ENCODE results near the gene NDST4.

Gene NDST4

DNA sequence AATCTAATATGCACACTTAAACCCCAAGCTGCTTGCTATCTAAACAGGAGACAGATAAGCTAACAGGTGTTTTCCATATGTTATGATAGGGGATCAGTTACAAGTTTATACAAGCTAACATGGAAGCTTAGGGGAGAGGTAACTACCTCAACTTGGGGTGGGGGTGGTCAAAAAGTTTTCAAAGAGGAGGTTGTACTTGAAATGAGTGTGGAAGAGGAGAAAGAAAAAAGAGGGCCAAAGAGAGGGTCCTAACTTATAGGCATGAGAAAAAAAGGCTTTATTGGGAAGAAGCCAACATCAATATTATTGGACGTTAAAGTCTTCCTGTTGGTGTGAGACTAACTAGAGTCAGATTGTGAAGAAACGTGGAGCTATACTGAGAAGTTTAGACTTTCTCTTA is 205.9 kb downstream of the NDST4 start:
- DNase-seq (ENCODE audit: low read depth in 3 of 3), result no peak

DNA sequence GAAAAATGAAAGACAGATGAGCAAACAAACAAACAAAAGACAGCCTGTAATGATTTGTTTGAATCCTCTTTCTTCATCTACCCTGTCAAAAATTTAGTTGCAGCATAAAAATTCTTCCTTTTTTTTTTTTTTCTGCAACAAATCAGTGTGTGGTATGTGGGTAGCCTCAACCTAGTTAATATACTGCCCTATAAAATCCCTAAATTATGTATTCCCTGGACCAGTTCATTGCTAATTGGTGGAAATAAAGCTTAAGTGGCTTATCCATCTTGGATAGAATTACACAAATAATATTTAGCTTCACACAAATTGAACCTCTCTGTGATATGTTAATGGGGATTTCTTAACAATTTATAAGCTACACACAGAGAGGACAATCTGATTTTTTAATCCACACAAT is 208.4 kb downstream of the NDST4 start:
- no peak for DNase-seq (ENCODE audit: low read depth in 3 of 3)

DNA sequence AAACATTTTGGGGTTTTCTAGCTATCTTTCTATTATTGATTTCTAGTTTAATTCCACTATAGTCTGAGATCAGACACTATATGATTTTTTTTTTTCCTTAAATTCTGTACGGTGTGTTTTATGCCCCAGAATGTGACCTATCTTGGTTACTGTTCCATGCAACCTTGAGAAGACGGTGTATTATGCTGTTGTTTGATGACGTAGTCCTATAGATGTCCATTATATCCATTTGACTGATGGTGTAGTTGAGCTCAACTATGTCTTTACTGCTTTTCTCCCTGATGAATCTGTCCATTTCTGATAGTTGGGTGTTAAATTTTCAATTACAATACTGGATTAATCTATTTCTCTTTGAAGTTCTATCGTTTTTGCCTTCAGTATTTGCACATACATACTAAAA is 212.5 kb downstream of the NDST4 start:
- no peak for DNase-seq (ENCODE audit: low read depth in 3 of 3)

DNA sequence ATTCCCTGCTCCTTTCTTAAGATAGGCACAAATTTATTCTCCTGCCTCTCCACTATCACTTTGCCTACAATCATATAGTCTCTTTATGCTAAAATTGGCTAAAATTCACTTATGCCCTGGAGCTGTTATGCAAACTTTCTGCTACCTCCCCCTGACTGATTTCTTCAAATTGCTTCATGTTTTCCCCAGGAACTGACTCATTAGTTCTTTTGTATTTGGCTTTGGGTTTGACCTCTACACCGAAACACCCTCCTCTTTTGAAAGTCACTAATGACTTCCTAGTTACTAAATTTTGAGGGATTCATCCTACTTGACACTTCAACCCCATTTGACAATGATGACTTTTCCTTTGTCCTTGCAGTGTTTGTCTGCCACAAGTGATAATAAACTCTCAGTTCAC is 222.6 kb downstream of the NDST4 start:
- no peak for DNase-seq (ENCODE audit: low read depth in 3 of 3)

DNA sequence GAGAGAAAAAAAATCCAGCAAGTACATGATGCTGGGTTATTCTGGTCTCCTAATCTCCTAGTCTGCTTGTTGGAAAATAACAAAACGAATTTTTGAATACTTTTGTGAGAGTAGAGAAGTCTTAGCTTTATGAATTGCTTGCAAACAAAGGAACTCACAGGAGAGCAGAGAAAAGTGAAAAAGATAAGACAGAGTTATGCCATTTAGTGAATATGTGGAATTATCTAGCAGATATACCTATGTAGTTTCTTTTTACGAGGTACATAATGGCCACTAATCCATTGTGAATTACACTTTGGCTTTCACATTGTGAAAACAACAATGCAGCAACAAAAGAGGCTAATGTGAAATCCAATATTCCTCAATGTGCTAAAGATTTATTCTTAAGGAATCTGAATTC is 226.7 kb downstream of the NDST4 start:
- DNase-seq (ENCODE audit: low read depth in 3 of 3), result no peak

DNA sequence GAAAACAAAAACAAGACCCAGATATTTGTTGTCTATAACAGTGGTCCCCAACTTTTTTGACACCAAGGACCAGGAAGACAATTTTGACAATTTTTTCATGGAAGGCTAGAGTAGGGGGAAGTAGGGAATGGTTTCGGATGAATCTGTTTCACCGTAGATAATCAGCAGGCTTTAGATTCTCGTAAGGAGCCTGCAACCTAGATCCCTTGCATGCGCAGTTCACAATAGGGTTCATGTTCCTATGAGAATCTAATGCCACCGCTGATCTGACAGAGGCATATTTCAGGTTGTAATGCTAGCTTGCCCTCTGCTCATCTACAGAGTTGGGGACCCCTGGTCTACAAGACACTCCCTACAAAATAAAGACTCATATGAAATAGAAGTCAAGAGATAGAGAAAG is 229.8 kb downstream of the NDST4 start:
- DNase-seq (ENCODE audit: low read depth in 3 of 3), result no peak

DNA sequence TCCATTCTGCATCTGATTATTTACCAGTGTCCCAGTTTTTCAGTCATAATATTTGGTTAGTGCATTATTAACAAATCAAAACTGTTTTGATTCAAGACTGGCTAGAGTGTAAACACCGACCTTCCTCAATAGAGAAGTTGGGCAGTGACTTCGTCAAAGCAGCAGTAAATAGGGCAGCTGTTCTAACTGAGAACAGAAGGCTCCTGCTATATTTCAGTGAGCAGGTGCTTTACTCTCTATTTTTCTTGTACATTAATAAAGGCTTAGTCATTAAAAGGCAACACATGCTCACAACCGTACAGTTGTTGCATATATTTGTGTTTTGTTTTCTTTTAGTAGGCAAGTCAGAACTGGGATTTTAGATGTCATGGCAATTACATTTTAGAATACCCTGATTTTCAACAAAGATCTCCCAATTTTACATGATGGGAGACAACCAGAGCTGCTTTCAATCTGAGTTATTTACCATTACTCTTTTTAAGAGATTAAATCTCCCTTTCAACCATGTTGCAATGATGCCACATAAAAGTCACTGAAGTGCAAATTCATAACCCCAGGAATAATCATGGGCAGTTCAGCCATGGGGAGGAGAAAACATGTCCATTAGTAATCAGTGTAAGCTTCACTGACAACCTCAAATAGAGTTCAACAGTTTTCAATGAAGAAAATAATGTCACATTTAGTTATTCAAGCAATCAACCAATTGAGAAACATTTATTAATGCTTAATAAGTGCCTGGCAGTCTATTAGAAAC is 233.3 kb downstream of the NDST4 start:
- DNase-seq (ENCODE audit: low read depth in 3 of 3), result no peak

DNA sequence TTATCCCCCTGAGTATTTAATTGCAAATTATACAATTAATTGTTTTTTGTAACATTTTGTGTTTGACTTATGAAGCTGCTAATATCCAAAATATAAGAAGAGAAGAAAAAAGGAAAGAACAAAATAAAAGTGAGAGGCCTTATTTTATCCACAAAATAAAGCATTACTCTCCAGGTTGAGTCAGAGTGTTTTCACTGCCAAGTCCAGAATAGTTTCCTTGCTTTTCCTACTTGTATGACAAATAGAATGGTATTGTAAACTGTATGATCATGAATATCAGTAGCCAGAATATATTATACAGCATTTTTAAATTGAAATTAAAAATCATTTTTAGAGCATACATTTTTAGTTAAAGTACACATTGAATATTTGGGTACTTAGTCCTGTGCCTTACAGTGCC is 237.8 kb downstream of the NDST4 start:
- DNase-seq (ENCODE audit: low read depth in 3 of 3), result no peak

DNA sequence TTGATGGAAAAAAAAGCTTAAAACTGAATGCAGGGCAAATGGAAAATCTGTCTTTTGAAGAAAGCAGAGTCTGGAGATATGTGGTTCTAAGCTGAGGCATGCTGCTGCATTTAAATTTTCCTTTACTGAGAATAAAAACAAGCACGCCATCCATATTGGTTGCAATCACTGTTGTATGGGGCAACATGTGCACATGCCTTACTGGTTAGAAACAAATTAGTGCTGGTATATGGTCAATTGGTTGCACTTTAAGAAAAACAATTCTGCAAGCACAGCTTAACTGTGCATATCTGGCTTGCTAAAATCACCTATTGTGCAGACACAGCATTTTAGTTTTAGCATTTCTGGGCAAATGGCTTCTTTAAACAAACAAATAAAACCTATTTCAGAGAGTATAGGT is 239.1 kb downstream of the NDST4 start:
- DNase-seq (ENCODE audit: low read depth in 3 of 3), result no peak

DNA sequence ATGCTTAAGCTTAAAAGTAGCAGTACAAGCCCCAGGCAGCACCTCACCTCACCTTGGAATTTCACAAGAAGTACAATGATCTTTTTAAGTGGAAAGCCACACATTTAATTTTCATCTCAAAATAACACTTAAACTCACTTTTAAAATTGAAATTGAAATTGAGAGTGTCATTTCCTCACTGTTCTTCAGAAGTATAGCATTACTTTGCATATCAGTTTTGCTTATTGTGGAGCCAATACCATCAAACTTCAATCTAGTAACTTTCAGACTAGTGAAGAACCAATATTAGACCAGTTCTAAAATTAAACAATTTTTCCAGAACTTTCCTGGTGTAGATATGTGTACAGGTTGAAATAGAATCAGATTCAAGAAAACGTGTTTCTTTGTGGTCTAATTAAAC is 242.4 kb downstream of the NDST4 start:
- no peak for DNase-seq (ENCODE audit: low read depth in 3 of 3)

DNA sequence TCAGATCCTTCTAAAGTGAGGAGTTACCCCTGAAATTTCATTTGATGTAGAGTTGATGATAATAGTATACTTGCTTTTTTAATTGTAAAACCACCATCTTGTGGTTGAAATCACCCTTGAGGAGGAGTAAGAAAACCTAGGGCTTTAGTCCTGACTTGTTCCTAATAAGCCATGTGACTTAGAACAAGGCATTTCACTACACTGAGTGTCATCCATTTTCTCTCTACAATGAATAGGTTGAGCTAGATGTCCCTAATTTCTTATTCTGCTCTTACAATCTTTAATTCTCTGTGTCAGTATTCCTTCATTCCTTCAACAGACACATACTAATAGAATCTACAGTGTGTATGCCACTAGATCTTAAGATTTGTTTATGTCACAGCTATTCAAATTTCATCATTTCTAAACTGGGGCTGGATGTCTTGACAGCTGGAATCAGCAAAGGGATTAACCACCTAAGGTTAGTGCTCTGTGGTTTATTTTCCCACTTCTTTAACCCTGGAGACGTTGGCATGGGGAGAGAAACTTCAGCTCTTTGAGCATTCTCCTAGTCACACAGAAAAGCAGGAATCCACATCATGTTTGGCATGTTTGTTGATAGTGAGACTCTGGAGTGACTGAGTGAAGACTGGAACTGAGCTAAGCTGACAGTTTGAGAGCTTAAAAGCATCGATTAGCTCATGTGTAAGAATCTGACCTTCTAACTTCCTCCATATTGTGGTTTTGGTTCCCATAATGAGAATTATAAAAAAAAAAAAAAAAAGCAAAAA is 246.3 kb downstream of the NDST4 start:
- DNase-seq (ENCODE audit: low read depth in 3 of 3), result no peak

DNA sequence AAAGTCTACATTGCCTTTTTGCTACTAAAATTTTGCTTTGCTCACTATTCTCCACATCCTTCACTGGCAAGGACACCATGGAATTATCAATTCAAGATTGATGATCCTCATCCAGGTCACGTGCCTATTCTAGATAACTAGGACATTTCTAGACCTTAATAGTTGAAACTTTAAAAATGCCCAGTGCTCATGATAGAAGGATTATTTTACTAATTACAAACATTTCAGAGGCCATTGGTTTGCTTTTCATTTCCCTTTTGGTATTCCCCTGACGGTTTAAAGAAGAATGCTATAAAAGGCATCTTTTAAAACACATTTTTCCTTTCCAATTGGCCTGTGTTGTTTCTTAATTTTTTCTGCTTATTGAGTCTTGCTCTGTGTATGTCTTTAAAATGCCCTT is 249.4 kb downstream of the NDST4 start:
- no peak for DNase-seq (ENCODE audit: low read depth in 3 of 3)

DNA sequence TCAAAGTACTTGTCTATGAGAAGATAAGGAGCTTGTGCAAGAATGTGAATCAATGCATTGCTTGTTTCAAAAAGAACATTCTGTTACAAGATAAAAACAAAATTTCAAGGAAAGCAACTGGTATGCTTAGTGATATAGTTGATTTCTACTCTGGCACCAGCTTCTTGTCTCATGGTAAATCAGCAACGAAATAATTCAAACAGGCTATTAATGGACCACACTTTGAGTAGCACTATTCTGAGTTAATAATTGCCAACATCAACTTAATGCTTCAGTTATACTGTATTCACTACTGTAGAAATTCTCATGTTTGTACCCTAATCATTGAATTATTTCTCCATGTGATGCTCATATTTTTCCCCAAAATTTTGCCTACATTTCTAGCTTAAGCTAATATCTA is 252.6 kb downstream of the NDST4 start:
- DNase-seq (ENCODE audit: low read depth in 3 of 3), result no peak

DNA sequence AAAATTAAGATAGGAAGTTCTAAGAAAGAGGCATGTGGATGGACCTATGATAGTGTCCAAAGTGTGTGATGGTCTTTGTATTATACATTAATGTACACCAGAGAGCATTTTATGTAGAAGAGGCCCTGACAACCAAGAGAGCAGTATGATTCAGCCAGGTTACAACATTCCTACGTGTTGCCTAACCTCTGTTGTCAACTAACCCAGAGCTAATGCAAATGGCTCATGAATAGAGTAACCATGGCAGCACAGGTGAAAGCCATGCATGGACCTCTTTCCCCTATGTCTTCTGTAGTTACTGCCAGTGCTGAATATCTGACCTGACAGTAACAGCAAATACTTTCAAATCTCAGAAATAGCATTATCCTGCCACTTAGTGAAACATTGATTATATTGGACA is 255.6 kb downstream of the NDST4 start:
- DNase-seq (ENCODE audit: low read depth in 3 of 3), result no peak

DNA sequence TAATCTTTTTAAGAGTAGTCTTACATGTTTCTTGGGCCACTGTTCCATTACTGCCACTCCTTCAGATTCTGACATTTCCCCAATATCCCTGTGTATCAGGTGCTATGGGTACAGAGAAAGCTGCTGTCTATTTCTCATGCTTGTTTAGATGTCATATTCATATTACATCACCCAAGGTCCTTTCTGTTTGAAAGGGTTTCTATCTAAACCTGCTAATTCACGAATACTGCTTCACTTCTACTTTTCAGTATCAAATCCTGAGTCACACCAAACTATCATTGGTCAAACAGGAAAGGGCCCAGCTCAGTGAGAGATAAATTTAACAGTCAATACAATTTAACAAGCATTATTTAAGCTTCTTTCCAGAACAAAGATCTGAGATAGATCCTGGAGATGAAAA is 273.4 kb downstream of the NDST4 start:
- DNase-seq (ENCODE audit: low read depth in 3 of 3), result no peak

DNA sequence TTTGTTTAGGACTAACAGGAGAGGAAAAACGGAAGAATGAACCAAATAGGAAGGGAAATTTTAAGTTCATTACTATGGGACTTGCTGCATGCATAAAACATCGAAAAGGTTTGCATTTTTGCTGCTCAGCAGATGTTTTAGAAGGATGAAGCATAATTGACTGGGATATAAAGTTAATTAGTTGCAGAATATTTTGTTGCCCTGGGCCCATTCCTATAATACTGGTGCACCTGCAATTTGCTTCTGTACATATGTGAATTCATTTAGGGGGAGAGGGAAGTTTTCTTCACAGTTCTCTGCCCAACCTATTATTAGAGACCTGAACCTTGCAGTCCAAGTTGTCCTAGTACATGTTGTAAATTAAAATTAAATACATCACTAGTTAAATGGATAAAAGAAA is 282.8 kb downstream of the NDST4 start:
- DNase-seq (ENCODE audit: low read depth in 3 of 3), result no peak

DNA sequence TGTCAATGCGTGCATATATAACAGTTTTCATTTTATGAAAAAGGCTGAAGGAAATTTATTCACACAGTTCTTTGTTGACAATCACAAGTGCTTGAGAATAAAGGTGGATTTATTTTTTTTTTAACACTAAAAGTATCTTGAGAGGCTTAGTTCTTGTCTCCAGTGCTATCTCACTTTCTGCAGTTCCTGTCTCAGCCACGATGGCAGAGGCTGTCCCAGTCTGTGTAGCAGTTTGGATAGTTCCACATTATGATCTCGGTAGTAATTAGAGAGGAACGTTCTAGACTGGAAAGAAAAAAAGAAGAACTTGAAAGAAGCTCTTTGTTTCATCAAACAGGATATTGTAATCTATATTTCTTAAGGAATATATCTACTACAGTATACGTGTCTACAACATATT is 285.8 kb downstream of the NDST4 start:
- no peak for DNase-seq (ENCODE audit: low read depth in 3 of 3)

DNA sequence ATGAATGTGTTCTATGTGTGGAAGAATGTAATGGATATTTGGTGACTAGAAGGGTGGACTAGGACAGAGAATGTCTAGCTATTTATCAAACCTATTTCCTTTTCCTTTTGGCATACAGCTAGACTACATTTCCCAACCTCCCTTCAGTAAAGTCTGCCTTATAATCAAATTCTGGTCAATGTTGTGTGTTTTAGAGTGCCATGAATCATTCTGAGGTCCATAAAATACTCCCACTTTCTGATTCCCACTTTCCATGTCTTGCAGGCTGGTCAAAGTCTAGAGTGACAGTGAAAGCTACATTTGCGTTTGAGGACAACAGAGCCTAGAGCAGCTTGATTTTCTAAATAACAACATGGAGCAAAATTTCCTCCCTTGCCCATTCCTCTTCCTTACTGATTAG is 297.7 kb downstream of the NDST4 start:
- no peak for DNase-seq (ENCODE audit: low read depth in 3 of 3)

DNA sequence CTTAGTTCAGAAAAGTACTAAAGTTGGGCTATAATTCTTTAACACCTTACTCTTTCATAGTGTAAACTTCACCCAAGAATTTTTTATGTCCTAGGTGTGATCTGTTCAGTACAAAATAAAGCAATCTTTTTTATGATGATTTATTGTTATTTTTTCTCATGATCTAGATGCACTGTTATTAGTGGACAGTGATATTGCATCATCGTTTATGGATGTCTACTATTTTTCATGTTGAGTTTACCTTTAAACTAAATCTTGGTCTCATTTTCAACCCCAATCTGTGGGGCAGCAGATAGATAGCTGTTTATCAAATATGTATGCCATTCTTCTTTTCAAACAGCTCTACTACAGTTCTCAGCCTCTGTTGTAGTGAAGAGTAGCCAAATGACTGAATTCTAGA is 299.5 kb downstream of the NDST4 start:
- DNase-seq (ENCODE audit: low read depth in 3 of 3), result no peak

DNA sequence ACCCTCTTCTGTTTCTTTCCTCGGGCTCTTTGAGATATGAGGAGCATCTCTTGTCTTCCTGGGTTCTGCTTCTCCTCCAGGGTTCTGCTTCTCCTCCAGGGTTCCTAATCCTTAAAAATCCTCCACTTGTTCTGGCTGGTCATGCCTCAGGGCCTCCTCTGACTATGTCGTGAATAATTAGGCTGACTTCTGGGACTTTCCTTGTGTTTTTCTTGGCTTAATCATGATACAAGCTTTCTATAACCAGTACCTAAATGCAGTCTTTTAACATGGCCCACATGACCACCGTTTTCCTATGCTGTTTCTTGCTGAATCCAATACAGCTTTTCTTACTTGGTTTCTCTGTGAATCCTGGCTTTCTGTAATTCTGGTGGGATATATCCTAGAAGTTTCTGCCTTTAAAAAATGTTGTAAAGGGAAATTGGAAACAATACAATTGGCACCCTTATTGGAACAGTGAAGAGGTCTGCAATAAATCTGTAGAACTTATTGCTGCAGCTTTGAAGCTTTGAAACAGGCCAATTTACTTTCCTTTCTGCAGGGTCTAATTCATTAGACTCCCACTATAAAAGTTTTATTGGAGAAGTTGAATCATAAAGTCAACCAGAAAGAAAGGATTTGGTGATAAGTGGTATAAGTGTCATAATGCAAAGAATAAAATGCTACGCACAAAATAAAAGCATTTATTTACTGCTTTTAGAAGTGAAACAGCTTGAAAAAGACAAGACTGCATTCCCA is 301.7 kb downstream of the NDST4 start:
- no peak for DNase-seq (ENCODE audit: low read depth in 3 of 3)

DNA sequence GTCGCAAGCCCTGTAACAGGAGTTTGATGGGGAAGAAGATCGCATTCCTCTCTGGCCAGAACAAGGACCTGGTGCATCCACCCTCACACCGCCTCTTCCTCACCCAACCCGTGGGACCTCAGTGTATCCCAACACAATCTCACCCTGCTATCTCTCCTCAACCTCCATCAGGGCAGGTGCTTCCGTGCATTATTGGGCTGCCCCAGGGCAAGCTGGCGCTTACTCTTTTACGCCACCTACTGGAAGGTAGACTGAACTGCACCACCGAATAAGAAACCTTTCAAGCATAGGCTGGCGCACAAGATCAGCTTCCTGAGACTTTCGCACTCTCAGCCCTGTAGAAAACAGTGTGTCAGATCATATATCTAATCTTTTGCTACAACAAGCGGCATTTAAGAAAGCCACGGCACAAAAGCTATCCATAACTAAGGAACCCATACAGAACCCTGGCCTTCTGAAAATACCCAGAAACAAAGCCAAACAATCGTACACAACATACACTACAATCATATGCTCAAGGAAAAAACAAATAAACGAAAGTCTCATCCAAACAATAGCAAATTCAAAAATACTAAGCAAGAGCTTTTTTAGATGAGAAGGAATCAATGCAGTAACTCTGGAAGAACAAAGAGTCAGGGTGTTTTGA is 305.5 kb downstream of the NDST4 start:
- DNase-seq (ENCODE audit: low read depth in 3 of 3), result no peak

DNA sequence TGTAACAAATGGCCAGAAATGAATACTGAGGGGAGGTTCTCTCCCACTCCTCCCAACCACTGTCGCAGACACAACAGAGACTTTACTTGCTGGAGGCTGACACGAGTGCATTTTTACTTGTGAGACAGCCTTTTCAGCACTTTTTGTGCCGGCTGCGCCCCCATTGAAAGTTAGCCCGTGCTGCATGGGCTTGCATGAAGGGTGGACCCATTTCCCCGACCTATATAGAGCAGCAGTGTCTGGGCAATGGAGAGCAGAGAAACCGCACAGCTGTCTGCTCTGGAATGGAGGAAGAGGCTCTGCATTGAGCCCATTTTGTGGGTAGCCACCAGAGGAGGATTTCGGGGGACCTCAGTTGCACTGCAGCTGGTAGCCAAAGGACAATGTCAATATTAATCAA is 306.1 kb downstream of the NDST4 start:
- no peak for DNase-seq (ENCODE audit: low read depth in 3 of 3)

All from stimulated activated CD4-positive, alpha-beta T cell treated with anti-CD3 and anti-CD28 coated beads, TNF-alpha, amount 100 ng/mL, for 4 hours (primary cell).